GM23338 (cell line): ENCODE results near the gene UBA6. TPM values are rescaled to one million over a fixed set of nuclear protein-coding genes. Genes with fewer than 3 reads are reported as not detected.

Source experiments
- ATAC-seq: fragments of 200-7000 bp; cut with Tn5 transposase; 3 replicates; pipeline ENCODE4 v1.9.1; 2020
- DNase-seq: peaks from one replicate; pipeline ENCODE4 v3.0.0-alpha.2; 2015; ENCODE audit warnings: low spot score
- H2AFZ ChIP-seq: fragments of 200-600 bp; sonication (generic); 2 replicates; pipeline ENCODE4 v1.8.0; 2016; ENCODE audit warnings: antibody characterized with exemption, mild to moderate bottlenecking, moderate library complexity
- H3F3A ChIP-seq: fragments of 200-600 bp; sonication (generic); replicated peaks from 2 replicates; pipeline ENCODE4 v1.8.0; 2017; ENCODE audit warnings: antibody characterized with exemption, mixed run types, low read depth
- H3K27ac ChIP-seq: fragments of 200-600 bp; sonication (generic); 2 replicates; pipeline ENCODE4 v1.6.1; 2016; ENCODE audit warnings: low read depth
- H3K27me3 ChIP-seq: fragments of 200-600 bp; sonication (generic); 2 replicates; pipeline ENCODE4 v1.8.0; 2016; ENCODE audit warnings: mild to moderate bottlenecking, mixed run types, moderate library complexity; ENCODE audit not compliant: insufficient read depth
- H3K36me3 ChIP-seq: fragments of 200-600 bp; sonication (generic); 2 replicates; pipeline ENCODE4 v1.8.0; 2016; ENCODE audit warnings: mild to moderate bottlenecking; ENCODE audit not compliant: insufficient read depth
- H3K4me1 ChIP-seq: fragments of 200-600 bp; sonication (generic); 2 replicates; pipeline ENCODE4 v1.8.0; 2016; ENCODE audit warnings: mild to moderate bottlenecking, moderate library complexity; ENCODE audit not compliant: insufficient read depth
- H3K4me2 ChIP-seq: fragments of 200-600 bp; sonication (generic); 2 replicates; pipeline ENCODE4 v1.7.1; 2017; ENCODE audit warnings: mixed run types
- H3K4me3 ChIP-seq: fragments of 200-600 bp; sonication (generic); 2 replicates; pipeline ENCODE4 v1.6.1; 2016; ENCODE audit warnings: mixed run types
- H3K79me2 ChIP-seq: fragments of 200-600 bp; sonication (generic); replicated peaks from 2 replicates; pipeline ENCODE4 v1.8.0; 2017; ENCODE audit warnings: mild to moderate bottlenecking; ENCODE audit not compliant: insufficient read depth
- H3K9me2 ChIP-seq: fragments of 200-600 bp; sonication (generic); 2 replicates; pipeline ENCODE4 v1.8.0; 2017; ENCODE audit not compliant: insufficient read depth
- H4K20me1 ChIP-seq: fragments of 200-600 bp; sonication (generic); replicated peaks from 2 replicates; pipeline ENCODE4 v1.8.0; 2017; ENCODE audit warnings: mild to moderate bottlenecking; ENCODE audit not compliant: insufficient read depth
- H3K27ac Mint-ChIP-seq: 2 replicates; pipeline ENCODE4 v1.8.0; 2020; ENCODE audit warnings: inconsistent platforms, mild to moderate bottlenecking, moderate library complexity, mixed read lengths
- H3K27me3 Mint-ChIP-seq: 3 replicates; pipeline ENCODE4 v1.8.0; 2022; ENCODE audit warnings: low read depth, mild to moderate bottlenecking, moderate library complexity, mixed read lengths, inconsistent platforms; ENCODE audit not compliant: insufficient read depth, poor library complexity
- H3K36me3 Mint-ChIP-seq: 3 replicates; pipeline ENCODE4 v1.8.0; 2021; ENCODE audit warnings: low read depth, mild to moderate bottlenecking, inconsistent platforms, moderate library complexity, mixed read lengths
- H3K4me1 Mint-ChIP-seq: 3 replicates; pipeline ENCODE4 v1.8.0; 2020; ENCODE audit warnings: mild to moderate bottlenecking, inconsistent platforms, mixed read lengths
- H3K4me3 Mint-ChIP-seq: 3 replicates; pipeline ENCODE4 v1.8.0; 2021; ENCODE audit warnings: moderate library complexity, mild to moderate bottlenecking, inconsistent platforms, mixed read lengths
- H3K9me3 Mint-ChIP-seq: 3 replicates; pipeline ENCODE4 v1.8.0; 2020; ENCODE audit warnings: moderate library complexity, mild to moderate bottlenecking, inconsistent platforms, mixed read lengths
- EZH2 ChIP-seq: fragments of 200-600 bp; sonication (generic); IDR thresholded peaks from one replicate; pipeline ENCODE4 v1.8.0; 2017; ENCODE audit warnings: antibody characterized with exemption, mild to moderate bottlenecking, low read depth; ENCODE audit not compliant: unreplicated experiment
- EZH2phosphoT487 ChIP-seq: fragments of 200-600 bp; sonication (generic); IDR thresholded peaks from one replicate; pipeline ENCODE4 v1.8.1; 2018; ENCODE audit warnings: antibody characterized with exemption; ENCODE audit not compliant: unreplicated experiment
- JUNB ChIP-seq: IDR thresholded peaks from one replicate; pipeline ENCODE4 v1.6.1; 2016; ENCODE audit warnings: antibody characterized with exemption; ENCODE audit not compliant: unreplicated experiment
- NANOG ChIP-seq: IDR thresholded peaks from 2 replicates; pipeline ENCODE4 v1.6.1; 2016; ENCODE audit warnings: antibody characterized with exemption, borderline replicate concordance
- POLR2AphosphoS5 ChIP-seq: IDR thresholded peaks from 2 replicates; pipeline ENCODE4 v1.6.1; 2016; ENCODE audit warnings: antibody characterized with exemption, low read depth
- STAT1 ChIP-seq: IDR thresholded peaks from one replicate; pipeline ENCODE4 v1.6.1; 2016; ENCODE audit warnings: antibody characterized with exemption; ENCODE audit not compliant: unreplicated experiment
- ZNF114 ChIP-seq: fragments of 250-450 bp; sonication (Bioruptor Pico); IDR thresholded peaks from 2 replicates; pipeline ENCODE4 v1.5.0; 2020; ENCODE audit warnings: mild to moderate bottlenecking, moderate library complexity
- ZNF331 ChIP-seq: fragments of 250-450 bp; sonication (Bioruptor Pico); IDR thresholded peaks from 2 replicates; pipeline ENCODE4 v1.5.0; 2020; ENCODE audit warnings: low read depth, mild to moderate bottlenecking, moderate library complexity
- polyA plus RNA-seq: library from polyadenylated mRNA; unstranded; fragments of >200 nt; fragmentation: Nextera tagmentation; extraction: Ambion mirVana; gene quantifications from 2 replicates; pipeline ENCODE4 v1.2.1, GENCODE V29; 2016
- total RNA-seq: library from RNA; depleted of rRNA; stranded (reverse); fragments of >200 nt; shearing (Covaris generic); gene quantifications from 2 replicates; pipeline ENCODE4 v1.2.3, GENCODE V29; 2014
- TF ChIP-seq, protein P1 (sequence below), 2 experiments: fragments of 200-600 bp in 1 of 2; sonication (generic) in 1 of 2; conservative IDR thresholded peaks; 2 replicates each; pipeline versions ENCODE4 v1.5.1 to v1.6.1; 2016 to 2017; ENCODE audit warnings: antibody characterized with exemption in 2 of 2, low read depth in 2 of 2, mild to moderate bottlenecking in 2 of 2, moderate library complexity in 1 of 2
- TF ChIP-seq, protein P2 (sequence below): fragments of 250-450 bp; sonication (Bioruptor Pico); IDR thresholded peaks from 2 replicates; pipeline ENCODE4 v1.5.0; 2020; ENCODE audit warnings: mild to moderate bottlenecking, moderate library complexity
- TF ChIP-seq, protein P3 (sequence below): IDR thresholded peaks from 2 replicates; pipeline ENCODE4 v1.6.1; 2016; ENCODE audit warnings: antibody characterized with exemption

UBA6 gene
- total and polyA plus RNA-seq, 2 experiments from 2014 or later = 17.6 to 77.3 TPM

DNA sequence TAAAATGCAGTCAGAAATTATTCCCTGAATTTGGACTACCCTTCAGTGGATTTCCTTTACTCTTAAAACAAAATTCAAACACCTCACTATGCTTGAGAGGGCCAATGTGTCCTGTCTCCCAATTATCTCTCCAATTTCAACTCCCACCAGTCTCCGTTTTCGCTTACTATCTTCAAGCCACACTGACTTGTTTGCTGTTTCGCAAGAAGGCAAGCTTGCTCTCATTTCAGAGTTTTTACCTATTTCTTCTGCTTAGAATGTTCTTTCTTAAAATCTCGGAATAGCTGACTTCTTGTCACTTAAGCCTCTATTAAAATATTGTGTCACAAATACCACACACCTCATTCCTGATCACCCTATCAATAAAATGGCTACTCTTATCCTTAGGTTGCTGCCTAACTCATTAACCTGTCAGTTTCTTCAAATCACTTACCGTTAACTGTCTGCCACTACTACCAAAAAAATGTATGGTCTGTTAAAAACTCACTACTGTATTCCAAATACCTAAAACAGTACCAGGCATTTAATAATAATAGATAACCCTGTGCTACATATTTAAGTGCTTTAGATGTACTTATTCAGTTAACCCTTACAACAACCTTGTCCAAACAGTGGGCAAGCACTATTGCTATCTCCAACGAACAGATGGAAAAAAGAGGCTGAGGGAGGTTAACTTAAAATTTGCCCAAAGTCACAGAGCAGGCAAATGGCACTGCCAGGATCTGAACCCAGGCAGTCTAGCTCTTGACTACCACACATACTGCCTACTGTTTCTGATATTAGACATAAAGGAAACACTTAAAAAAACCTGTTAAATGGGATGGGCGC is 2.9 kb downstream of the UBA6 start (continued):
- TF ChIP-seq, protein P1, sequence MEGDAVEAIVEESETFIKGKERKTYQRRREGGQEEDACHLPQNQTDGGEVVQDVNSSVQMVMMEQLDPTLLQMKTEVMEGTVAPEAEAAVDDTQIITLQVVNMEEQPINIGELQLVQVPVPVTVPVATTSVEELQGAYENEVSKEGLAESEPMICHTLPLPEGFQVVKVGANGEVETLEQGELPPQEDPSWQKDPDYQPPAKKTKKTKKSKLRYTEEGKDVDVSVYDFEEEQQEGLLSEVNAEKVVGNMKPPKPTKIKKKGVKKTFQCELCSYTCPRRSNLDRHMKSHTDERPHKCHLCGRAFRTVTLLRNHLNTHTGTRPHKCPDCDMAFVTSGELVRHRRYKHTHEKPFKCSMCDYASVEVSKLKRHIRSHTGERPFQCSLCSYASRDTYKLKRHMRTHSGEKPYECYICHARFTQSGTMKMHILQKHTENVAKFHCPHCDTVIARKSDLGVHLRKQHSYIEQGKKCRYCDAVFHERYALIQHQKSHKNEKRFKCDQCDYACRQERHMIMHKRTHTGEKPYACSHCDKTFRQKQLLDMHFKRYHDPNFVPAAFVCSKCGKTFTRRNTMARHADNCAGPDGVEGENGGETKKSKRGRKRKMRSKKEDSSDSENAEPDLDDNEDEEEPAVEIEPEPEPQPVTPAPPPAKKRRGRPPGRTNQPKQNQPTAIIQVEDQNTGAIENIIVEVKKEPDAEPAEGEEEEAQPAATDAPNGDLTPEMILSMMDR (conservative IDR thresholded peaks at IDR 0.05; ENCODE audit: low read depth in 2 of 2) = no peak
- no peak for TF ChIP-seq ZNF331 (CRISPR knock-in tag)

DNA sequence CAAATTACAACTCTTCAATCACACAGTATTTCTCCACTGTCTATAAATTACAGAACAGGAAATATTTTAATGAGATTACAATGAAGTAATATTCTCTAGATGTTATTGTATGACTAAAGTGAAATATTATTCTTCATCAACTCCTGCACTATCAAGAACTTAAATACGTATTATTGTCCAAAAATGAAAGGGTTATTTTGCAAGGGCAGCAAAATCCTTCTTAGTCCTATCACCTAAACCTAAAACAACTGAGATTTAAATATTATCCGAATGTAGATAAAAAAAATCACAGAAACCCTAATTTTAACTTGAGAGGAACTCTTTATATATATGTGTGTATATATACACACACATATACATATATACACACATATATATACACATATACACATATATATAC is 4.9 kb downstream of the UBA6 start:
- H3K4me3 Mint-ChIP-seq = no peak overlapping the region
- H3K27ac Mint-ChIP-seq = no peak overlapping the region
- no peak overlapping the region for H3K4me3 ChIP-seq
- H3K36me3 ChIP-seq = peaks cover 3% of the 10 kb centered on the region; the same call in 1 of the 2 replicates
- no peaks in the 10 kb centered on the region for H3K27me3 ChIP-seq
- H3K4me1 ChIP-seq = no peaks in the 10 kb centered on the region; the same call in 1 of the 2 replicates
- peaks cover 84% of the 10 kb centered on the region for H3K79me2 ChIP-seq
- no peaks in the 10 kb centered on the region for H3K9me3 Mint-ChIP-seq
- H3K36me3 Mint-ChIP-seq = peaks cover 14% of the 10 kb centered on the region
- no peaks in the 10 kb centered on the region for H3K9me2 ChIP-seq
- no peaks in the 10 kb centered on the region for H3F3A ChIP-seq
- ATAC-seq (no peak), DNase-seq (no peak)
- peaks cover 1% of the 10 kb centered on the region for H3K27me3 Mint-ChIP-seq
- H2AFZ ChIP-seq = no peak overlapping the region
- peaks cover 6% of the 10 kb centered on the region; the same call in 2 of the 3 replicates for H3K4me1 Mint-ChIP-seq
- H3K4me2 ChIP-seq = no peak overlapping the region
- H3K27ac ChIP-seq = no peak overlapping the region
- H4K20me1 ChIP-seq = no peaks in the 10 kb centered on the region
- TF ChIP-seq JUNB = no peak
- no peak for TF ChIP-seq POLR2AphosphoS5
- TF ChIP-seq, protein P2, sequence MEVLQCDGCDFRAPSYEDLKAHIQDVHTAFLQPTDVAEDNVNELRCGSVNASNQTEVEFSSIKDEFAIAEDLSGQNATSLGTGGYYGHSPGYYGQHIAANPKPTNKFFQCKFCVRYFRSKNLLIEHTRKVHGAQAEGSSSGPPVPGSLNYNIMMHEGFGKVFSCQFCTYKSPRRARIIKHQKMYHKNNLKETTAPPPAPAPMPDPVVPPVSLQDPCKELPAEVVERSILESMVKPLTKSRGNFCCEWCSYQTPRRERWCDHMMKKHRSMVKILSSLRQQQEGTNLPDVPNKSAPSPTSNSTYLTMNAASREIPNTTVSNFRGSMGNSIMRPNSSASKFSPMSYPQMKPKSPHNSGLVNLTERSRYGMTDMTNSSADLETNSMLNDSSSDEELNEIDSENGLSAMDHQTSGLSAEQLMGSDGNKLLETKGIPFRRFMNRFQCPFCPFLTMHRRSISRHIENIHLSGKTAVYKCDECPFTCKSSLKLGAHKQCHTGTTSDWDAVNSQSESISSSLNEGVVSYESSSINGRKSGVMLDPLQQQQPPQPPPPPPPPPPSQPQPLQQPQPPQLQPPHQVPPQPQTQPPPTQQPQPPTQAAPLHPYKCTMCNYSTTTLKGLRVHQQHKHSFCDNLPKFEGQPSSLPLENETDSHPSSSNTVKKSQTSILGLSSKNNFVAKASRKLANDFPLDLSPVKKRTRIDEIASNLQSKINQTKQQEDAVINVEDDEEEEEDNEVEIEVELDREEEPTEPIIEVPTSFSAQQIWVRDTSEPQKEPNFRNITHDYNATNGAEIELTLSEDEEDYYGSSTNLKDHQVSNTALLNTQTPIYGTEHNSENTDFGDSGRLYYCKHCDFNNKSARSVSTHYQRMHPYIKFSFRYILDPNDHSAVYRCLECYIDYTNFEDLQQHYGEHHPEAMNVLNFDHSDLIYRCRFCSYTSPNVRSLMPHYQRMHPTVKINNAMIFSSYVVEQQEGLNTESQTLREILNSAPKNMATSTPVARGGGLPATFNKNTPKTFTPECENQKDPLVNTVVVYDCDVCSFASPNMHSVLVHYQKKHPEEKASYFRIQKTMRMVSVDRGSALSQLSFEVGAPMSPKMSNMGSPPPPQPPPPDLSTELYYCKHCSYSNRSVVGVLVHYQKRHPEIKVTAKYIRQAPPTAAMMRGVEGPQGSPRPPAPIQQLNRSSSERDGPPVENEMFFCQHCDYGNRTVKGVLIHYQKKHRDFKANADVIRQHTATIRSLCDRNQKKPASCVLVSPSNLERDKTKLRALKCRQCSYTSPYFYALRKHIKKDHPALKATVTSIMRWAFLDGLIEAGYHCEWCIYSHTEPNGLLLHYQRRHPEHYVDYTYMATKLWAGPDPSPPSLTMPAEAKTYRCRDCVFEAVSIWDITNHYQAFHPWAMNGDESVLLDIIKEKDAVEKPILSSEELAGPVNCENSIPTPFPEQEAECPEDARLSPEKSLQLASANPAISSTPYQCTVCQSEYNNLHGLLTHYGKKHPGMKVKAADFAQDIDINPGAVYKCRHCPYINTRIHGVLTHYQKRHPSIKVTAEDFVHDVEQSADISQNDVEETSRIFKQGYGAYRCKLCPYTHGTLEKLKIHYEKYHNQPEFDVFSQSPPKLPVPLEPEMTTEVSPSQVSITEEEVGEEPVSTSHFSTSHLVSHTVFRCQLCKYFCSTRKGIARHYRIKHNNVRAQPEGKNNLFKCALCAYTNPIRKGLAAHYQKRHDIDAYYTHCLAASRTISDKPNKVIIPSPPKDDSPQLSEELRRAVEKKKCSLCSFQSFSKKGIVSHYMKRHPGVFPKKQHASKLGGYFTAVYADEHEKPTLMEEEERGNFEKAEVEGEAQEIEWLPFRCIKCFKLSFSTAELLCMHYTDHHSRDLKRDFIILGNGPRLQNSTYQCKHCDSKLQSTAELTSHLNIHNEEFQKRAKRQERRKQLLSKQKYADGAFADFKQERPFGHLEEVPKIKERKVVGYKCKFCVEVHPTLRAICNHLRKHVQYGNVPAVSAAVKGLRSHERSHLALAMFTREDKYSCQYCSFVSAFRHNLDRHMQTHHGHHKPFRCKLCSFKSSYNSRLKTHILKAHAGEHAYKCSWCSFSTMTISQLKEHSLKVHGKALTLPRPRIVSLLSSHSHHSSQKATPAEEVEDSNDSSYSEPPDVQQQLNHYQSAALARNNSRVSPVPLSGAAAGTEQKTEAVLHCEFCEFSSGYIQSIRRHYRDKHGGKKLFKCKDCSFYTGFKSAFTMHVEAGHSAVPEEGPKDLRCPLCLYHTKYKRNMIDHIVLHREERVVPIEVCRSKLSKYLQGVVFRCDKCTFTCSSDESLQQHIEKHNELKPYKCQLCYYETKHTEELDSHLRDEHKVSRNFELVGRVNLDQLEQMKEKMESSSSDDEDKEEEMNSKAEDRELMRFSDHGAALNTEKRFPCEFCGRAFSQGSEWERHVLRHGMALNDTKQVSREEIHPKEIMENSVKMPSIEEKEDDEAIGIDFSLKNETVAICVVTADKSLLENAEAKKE (CRISPR knock-in tag) = no peak
- no peak for TF ChIP-seq NANOG
- no peak for TF ChIP-seq STAT1
- TF ChIP-seq EZH2phosphoT487 = no peak
- TF ChIP-seq, protein P1 (conservative IDR thresholded peaks at IDR 0.05; ENCODE audit: low read depth in 2 of 2) = no peak
- TF ChIP-seq, protein P3, sequence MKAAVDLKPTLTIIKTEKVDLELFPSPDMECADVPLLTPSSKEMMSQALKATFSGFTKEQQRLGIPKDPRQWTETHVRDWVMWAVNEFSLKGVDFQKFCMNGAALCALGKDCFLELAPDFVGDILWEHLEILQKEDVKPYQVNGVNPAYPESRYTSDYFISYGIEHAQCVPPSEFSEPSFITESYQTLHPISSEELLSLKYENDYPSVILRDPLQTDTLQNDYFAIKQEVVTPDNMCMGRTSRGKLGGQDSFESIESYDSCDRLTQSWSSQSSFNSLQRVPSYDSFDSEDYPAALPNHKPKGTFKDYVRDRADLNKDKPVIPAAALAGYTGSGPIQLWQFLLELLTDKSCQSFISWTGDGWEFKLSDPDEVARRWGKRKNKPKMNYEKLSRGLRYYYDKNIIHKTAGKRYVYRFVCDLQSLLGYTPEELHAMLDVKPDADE = no peak
- no peak for TF ChIP-seq EZH2
- TF ChIP-seq ZNF114 = no peak
